Measurements from ENCODE around the gene HTR6.
A peak's percentile ranks its signal among the peaks of the same experiment; 100 is the strongest.

HTR6 gene

DNA sequence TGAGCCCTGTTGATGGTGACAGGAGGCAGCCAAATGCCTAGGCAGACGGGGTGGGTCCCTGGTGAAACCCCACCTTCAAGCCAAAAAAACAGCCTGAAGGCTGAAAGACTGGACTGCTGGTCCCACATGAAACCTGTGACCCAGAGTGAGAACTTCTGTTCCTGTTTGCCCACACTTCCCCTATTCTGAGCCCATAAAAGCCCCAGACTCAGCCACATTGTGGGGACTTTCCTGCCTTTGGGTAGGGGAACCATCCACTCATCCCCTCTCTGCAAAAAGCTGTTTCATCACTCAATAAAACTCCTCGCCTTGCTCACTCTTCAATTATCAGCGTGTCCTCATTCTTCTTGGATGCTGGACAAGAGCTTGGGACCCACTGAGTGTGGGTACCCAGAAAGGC lies 25.2 kb downstream of the HTR6 start:
- DNase-seq, result no peak

DNA sequence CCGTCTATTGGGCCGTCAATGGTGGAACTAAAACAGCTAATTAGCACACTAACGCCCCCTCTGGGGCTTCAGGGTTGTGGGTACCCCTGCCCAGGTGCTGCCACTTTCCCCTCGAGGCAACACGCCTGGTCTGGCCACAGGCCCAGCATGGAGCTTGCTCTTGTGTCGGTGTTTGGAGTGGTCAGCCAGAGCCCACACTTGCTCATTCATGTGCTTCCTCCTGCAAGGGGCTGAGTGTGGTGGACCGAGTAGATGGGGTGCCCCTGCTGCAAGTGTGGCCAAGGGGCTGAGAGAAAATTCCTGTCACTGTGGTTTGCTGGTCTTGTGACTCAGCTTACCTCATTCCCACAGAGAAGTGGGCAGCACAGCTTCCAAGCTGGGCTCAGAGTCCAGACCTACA lies 25.7 kb downstream of the HTR6 start:
- DNase-seq, result no peak

GRCh38 chr1:19694298-19694697 lies 29.6 kb downstream of the HTR6 start:
- DNase-seq, result no peak

GRCh38 chr1:19695772-19696171 lies 31.1 kb downstream of the HTR6 start:
- no peak for DNase-seq

DNA sequence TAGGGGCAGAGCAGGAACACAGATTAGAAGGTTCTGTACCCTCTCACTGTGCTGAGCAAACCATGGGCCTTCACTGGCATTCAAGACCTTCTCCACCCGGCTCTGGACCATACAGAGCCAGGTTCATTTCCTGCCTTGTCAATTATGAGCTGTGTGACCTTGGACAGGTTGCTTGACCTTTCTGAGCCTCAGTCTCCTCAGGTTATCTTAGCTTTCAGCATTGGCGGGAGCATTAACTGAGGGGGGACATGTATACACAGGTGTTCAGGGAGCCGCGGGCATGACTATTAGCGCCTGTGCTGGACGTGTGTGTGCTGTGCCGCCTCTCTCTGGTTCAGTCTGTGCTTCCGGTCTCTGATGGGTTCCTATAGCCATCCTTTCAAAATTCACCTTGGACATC lies 32.1 kb downstream of the HTR6 start:
- no peak for DNase-seq

DNA sequence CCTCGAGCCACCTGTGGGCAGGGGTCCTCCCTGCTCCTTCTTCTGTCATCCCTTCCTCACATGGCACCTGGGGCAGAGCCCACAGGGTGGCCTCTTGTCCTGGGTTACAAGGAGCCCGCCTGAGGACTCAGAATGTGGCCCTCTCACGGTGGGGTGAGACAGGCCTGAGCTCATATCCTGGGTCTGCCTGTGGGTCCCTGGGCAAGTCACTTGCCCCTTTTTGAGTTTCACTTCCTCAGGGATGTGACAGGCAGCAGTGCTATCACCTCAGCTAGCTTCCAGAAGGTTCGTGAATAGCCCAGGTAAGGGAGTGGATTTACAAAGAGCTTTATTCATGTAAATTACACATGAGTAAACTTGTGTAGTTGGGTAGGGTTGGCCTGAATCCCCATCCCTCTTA lies 33.5 kb downstream of the HTR6 start:
- DNase-seq, result no peak

DNA sequence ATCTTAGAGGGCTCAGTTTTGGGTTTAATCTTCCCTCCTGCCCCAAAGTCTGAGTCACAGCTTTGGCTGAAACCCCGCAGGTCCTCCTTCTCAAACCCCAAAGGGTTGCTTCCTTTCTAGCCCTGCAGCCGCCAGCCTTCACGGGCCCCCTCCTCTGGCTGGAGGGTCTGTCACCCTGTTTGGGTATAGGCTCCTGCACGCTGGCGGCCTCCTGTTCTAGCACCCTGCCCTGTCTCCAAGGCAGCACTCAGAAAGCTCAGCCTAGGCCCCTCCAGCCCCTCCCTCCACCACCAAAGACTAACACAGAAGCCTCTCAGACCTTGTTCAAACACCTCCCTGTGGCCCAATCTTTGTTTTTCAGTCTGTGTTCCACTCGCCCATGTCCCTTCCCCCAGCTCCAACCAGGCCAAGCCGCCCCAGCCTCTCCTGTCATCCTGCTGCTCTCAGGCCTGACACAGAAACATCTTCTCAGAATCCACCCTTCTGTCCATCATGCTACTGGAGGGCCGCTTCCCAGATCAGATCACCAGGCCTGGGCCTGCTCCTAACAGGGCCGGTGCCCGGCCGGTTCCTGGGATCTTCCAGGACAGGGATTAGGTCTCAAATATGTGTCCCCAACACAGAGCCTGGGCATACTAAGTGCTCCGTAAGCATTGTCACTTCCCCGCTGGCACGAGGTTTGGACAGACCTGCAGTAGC lies 35.6 kb downstream of the HTR6 start:
- no peak for DNase-seq

DNA sequence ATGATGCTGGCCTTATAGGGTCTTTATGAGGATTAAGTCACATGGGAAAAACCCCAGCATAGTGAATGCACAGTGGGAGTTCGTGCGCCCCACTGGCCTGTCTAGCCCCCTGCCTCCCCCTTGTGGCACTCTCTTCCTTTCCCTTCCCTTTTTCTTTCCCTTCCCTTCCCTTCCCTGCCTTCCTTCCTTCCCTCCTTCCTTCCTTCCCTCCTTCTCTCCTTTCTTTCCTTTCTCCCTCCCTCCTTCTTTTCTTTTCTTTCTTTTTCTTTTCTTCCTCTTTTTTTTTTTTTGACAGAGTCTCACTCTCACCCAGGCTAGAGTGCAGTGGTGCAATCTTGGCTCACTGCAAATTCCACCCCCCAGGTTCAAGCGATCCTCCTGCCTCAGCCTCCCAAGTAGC lies 38.6 kb downstream of the HTR6 start:
- DNase-seq, result no peak

GRCh38 chr1:19704247-19705113 lies 39.8 kb downstream of the HTR6 start:
- peak; percentile 78 for DNase-seq

- DNase-seq, result no peak
These were observed 40.8 kb downstream of the HTR6 start for GRCh38 chr1:19705464-19705863.

GRCh38 chr1:19706136-19706535 lies 41.5 kb downstream of the HTR6 start:
- DNase-seq, result no peak

DNA sequence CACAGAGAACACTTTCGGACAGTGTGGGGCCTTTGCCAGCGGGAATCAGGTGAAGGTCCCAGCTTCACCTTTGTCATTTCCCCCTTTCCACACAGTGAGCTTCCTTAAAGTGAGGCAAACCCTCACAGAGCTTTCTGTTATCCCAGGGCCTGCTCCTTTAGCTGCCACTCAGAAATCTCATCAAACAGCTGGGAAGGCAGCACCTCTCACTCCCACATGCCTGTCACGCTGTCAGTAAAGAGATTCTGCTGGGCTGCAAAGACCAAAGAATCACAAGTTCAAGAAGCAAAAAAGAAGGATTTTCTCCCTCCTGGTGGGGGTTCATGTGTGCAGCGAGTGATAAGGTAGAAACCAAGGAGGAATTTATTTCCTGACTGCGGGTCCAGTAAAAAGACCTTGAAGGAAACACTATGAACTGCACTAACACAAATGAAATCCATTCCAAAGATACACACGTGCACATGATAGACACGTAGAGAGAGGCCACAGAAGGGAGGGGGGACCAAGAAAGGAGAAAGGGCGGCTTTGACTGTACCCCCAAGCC lies 44.0 kb downstream of the HTR6 start:
- no peak for DNase-seq

DNA sequence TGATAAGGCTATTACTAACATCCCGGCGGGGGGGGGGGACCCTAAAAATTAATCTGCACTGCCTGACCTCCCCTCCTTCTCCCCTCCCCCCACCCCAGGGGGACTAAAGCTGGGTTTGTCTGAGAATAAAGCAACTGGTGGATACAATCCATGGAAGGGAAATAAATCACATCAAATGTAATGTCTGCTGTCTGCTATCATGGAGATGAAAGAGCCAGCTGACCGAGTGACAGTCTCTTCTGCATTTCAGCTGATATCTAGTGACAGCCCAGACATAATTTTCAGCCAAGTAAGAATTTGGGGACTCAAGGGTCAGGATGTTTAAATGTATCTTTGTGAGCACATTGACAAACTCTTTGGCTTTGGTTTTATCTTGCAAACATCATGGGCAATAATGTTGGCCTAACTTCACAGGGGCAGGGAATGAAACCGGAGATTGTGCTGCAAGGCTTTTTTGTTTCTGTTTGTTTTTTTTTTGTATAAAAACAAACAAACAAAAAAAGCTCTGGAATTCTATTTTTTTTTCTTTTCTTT lies 44.7 kb downstream of the HTR6 start:
- no peak for DNase-seq

DNA sequence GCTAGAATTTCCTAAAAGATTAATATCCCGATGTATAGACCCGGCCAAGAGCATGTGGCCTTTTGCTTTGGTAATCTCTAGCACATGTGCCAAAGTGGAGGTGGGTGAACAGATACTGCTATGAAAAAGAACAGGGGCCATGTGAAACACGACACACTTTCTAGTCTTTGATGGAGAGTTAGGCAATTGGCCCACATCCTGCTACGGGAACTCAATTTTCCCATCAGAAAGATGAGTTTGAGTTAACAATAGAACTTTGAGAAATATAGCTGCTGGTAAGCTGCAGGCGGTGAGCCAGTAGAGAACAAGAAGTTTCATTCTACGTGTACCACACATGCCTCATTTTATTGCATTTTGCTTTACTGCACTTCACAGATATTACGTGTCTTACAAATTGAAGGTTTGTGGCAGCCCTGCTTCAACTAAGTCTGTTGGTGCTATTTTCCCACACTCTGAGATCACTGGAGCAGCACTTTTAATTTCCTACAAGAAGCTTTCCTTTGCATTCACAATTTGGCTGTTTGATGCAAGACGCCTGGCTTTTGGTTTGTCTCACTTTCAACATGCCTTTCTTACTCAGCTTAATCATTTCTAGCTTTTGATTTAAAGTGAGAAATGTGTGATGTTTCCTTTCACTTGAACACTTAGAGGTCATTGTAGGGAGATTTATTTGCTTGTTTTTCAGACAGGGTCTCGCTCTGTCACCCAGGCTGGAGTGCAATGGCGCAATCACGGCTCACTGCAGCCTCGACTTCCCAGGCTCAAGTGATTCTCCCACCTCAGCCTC lies 46.3 kb downstream of the HTR6 start:
- DNase-seq, result no peak

GRCh38 chr1:19712928-19713327 lies 48.3 kb downstream of the HTR6 start:
- no peak for DNase-seq

DNA sequence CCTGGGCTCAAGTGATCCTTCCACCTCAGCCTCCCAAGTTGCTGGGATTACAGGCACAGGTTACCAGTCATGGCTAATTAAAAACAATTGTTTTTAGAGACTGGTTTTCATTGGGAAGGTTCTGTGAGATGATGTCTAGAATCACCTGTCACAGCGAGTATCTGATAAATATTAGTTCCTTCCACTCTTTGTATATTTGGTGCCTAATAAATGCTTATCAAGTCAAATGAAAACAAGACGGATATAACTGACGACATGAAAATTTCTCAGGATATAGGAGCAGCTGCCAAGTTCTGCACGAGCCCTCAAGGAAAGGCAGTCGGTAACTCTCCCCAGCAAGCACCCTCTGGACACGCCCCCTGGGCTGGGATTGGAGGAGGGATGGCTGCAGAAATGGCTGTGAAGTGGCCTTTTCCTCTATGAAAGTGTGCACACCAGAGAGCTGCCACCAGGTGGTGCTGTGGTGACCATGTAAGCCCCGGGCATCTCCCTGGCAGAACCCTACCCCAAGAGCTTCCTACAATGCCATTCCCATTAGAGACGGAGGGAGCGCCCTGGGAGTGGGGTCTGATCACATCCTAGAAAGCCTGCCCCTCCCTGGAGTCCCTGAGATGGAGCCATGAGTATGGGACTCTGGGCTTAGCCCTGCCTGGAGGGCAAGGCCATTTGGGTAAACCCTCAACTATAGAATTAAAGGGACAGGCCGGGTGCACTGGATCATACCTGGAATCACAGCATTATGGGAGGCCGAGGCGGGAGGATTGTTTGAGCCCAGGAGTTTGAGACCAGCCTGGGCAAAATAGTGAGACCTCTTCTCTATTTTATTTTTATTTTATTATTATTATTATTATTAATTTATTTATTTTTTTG lies 50.9 kb downstream of the HTR6 start:
- DNase-seq, result peak; percentile 86

DNA sequence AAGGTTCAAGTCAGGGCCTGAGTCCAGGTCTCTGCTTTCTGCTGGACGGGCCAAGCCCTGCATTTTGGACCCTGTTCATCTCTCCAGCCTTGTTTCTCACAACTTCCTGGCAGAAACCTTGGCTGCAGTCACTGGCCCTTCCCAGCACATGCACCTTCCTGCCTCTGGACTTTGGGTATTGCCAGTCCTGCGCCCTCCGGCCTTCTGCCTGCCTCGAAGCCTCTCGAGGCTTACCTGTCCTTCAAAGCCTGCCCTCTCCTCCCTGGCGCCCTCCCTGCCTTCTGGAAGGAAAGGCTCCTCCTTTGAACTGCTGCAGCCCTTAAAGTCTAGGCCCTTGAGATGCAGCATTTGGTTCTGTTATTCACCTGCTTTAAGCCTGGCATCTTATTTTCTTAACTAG lies 52.8 kb downstream of the HTR6 start:
- no peak for DNase-seq

DNA sequence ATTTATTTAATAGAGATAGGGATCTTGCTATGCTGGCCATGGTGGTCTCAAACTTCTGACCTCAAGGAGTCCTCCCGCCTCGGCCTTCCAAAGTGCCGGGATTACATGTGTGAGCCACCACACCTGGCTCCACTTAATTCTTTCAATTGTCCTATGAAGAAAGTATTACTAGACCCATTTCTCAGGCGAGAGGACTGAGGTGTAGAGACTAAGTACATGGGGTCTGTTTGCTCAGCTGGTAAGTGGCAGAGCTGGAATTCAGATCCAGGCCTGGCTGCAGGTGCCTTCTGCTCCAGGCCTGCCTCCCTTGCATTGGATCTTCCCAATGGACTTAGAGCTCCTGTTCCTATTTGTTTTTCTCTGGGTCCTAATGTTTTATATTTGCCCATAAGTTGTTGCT lies 55.5 kb downstream of the HTR6 start:
- no peak for DNase-seq

GRCh38 chr1:19720973-19721372 lies 56.3 kb downstream of the HTR6 start:
- no peak for DNase-seq

DNA sequence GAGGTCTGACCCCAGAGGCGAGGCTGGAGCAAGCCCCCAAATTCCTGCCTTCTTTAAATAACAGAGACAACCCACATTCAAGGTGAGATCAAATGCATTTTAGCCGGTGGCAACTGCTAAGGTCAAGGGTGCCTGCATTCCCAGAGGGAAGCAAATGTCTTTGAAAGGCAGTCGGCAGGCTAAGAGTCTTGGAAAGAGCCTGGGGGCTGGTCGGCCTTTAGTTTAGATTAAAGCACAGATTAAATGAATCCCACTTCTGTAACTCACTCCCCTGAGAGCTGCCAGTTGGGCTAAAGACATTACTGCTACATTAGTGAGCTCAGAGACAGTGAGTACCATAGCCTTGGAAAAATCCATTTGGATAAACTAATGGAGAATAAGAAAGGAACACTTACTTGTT lies 59.2 kb downstream of the HTR6 start:
- DNase-seq, result no peak

DNA sequence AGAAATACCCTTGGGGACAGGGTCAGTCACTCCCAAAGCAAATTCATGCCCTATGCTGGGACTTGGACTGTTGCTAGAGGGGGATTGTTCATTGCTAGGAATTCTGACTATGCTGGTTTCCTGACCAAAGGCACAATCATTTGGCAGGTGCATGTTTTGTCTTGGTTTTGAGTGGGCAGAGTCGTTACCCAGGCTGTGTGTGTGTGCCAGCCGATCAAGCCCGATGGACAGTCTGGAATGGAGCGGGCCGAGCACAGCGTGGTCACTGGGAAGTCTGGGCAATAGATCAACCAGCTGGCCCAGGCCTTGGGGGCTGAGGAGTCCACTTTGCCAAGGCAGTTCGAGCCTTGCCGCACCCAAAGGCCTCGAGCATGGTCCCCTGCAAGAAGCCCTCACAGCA lies 60.9 kb downstream of the HTR6 start:
- no peak for DNase-seq

Measured in right hindlimb (tissue), 1 donor.